ENCODE measurements around the gene B3GALT6.

The B3GALT6 gene

DNA sequence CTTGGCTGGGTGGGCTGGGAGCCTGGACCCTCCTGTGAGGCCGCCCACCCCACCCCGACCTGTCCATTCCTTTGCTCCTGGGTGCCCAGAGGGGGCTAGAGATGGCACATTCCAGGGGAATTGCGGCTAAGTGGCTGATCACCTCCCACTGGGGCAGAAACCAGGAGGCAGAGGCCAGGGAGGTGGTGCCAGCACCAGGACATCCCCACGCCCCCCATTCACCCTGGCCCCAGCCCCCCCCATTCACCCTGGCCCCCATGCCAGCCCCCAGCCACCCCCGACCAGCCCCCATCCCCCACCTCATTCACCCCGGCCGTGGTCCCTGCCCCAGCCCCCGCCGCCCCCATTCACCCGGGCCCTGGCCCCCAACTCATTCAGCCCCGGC is 8.3 kb downstream of the B3GALT6 start:
- no peak overlapping the region for H3K4me3 ChIP-seq (ENCODE audit: low read depth, low read length)
- DNase-seq (ENCODE audit: low read depth): no peak
- TF ChIP-seq, protein P1, sequence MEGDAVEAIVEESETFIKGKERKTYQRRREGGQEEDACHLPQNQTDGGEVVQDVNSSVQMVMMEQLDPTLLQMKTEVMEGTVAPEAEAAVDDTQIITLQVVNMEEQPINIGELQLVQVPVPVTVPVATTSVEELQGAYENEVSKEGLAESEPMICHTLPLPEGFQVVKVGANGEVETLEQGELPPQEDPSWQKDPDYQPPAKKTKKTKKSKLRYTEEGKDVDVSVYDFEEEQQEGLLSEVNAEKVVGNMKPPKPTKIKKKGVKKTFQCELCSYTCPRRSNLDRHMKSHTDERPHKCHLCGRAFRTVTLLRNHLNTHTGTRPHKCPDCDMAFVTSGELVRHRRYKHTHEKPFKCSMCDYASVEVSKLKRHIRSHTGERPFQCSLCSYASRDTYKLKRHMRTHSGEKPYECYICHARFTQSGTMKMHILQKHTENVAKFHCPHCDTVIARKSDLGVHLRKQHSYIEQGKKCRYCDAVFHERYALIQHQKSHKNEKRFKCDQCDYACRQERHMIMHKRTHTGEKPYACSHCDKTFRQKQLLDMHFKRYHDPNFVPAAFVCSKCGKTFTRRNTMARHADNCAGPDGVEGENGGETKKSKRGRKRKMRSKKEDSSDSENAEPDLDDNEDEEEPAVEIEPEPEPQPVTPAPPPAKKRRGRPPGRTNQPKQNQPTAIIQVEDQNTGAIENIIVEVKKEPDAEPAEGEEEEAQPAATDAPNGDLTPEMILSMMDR (IDR thresholded peaks at IDR 0.05; ENCODE audit: low read depth, low read length, missing control alignments): no peak

DNA sequence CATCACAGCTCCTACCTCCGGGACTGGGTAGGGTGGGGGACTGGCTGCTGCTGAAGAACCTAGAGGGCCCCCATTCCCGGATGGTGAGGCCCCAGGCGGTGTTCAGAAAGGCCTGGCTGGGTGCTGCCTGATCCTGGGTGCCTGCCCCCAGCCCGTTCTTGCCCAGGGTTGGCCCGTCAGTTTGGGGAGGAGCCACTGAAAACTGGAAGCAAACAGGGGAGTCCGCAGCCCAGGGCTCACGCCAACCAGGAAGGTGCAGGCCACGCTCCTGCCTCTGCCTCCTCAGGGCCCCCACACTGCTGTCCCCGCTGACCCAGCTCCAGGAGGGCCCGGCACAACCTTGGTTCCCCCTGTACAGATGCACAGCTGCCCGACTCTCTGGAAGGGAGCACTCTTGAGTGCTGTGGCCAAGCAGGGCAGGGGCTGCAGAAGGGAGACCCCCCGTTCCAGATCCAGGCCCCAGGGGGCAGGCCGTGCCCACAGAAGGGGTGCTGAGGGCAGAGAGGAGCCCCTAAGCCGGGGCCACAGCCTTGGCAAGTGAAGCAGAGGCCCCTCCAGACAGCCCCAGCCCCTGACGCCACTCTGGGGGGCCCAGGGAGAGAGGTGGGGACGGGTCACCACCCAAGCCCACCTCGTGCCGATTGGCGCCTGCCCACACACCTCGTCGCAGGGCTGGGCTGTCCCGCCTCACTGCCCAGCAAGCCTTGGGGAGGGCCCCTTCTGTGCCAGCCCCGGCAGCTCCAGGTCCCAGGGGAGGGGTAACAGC is 9.0 kb downstream of the B3GALT6 start:
- TF ChIP-seq, protein P1 (IDR thresholded peaks at IDR 0.05; ENCODE audit: low read depth, low read length, missing control alignments): no peak
- no peak overlapping the region for H3K4me3 ChIP-seq (ENCODE audit: low read depth, low read length)
- DNase-seq (ENCODE audit: low read depth): no peak

DNA sequence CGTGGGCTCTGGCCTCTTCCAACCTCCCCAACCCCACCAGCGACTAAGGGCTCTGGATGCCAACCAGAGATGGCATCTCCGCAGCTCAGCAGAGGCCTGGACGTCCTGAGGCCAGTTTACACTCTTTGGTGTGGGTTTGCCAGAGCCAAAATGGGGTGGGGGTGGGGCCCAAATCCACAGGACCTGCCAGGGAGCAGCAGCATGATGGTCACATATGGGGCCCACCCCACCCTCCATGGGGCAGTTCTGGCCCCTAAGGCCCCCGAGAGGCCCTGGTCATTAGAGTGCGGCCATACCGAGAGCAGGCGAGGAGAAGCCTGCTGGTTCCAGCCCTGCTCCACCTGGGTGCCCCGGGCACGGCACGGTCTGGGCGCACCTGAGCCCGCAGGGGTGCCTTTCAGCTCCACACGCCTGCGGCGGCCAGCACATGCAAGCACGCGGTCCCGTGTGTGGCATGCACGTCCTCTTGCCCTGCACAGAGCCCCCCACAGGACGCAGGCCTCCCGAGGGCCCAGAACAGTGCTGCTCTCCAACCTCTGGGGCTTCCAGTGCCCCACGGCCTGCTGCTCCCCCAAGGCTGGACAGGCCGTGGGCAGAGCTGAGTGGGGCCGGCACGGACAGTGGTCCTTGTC is 9.7 kb downstream of the B3GALT6 start:
- no peak for DNase-seq (ENCODE audit: low read depth)
- TF ChIP-seq, protein P1 (IDR thresholded peaks at IDR 0.05; ENCODE audit: low read depth, low read length, missing control alignments): no peak
- no peak overlapping the region for H3K4me3 ChIP-seq (ENCODE audit: low read depth, low read length)

DNA sequence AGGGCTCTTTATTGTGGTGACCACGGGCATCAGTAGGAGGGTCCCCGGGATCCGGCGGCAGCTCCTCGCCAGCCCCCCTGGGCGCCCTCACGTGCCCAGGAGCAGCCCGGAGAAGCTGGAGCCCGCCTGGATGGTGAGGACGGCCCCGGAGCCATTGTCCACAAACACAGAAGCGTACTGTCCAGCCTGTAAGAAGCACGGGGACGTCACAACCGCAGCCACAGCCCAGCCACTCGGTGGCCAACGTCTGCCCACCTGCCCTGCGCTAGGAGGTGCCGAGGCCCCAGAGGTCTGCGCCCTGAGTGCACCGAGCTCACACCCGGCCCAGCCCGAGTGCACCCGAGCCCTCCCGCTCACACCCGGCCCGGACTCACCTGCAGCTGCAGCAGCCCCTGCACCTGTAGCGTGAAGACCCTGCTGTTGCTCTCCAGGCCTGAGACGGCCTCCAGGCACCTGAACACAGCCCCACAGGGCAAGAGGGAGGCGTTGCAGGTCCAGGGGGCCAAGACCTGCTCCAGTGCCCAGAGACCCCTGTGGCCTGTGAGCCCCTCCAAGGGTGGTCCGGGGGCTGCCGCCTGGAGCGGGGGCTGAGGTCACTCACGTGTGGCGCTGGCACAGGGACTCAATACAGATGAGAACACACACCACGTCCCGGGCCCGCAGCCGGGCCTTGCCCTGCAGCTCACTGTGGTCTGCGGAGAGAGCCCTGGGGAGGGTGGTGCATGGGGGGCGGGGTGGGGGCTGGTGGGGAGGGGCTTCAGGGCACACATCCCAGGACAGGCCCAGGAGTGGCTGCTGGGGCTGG is 10.6 kb downstream of the B3GALT6 start:
- H3K4me3 ChIP-seq (ENCODE audit: low read depth, low read length): no peak overlapping the region
- TF ChIP-seq, protein P1 (IDR thresholded peaks at IDR 0.05; ENCODE audit: low read depth, low read length, missing control alignments): no peak
- no peak for DNase-seq (ENCODE audit: low read depth)

DNA sequence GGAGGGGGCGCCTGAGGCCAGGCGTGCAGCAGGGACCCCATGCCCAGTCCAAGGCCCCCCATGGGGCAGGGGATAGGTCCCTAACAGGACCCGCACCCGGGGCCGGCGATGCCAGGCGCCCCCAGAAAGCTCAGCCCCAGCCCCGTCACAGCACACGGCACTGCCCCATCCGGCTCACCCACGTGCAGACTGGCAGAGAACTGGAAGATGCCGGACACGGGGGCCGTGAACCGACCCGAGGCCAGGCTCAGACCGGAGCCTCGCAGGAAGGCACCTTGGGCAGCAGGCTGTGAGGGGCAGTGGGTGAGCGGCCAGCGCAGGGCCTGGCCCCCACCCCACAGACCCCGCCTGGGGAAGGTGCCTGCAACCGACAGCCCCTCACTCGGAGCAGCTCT is 11.2 kb downstream of the B3GALT6 start:
- no peak for DNase-seq (ENCODE audit: low read depth)
- H3K4me3 ChIP-seq (ENCODE audit: low read depth, low read length): no peak overlapping the region
- TF ChIP-seq, protein P1 (IDR thresholded peaks at IDR 0.05; ENCODE audit: low read depth, low read length, missing control alignments): no peak

DNA sequence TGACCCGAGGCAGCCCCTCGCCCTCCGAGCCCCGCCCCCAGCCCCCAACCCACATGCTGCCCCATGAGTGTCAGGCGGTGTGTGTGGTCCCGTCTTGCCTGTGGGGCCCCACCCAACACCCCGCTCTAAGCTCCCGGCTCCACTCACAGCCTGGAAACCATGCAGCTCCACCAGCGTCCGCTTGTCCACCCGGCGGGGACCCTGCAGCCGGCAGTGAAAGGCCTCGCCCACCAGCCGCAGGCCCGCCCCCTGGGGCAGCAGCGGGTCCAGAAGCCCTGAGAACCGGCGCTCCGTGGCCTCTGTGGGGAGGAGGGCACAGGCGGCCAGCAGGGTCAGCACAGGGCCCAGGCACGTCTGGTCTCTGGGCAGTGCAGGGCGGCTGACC is 11.8 kb downstream of the B3GALT6 start:
- H3K4me3 ChIP-seq (ENCODE audit: low read depth, low read length): no peak overlapping the region
- no peak for DNase-seq (ENCODE audit: low read depth)

More for the DNA sequence above, 11.8 kb downstream of the B3GALT6 start:
- TF ChIP-seq, protein P1 (IDR thresholded peaks at IDR 0.05; ENCODE audit: low read depth, low read length, missing control alignments): no peak

All from GM12864 (cell line).